Endothelial cell of umbilical vein (primary cell): Measurements from ENCODE around the gene DOK1. TPM values are rescaled to one million over a fixed set of nuclear protein-coding genes. Genes with fewer than 3 reads are reported as not detected.
"Not testable (repeated sequence)": the region's sequence is repeated elsewhere in the genome, so short reads cannot be mapped to it uniquely, and the experiment has no call there.

Source experiments
- BruUV-seq: library from RNA; stranded (reverse); fragments of 400-500 nt; replicated peaks from 2 replicates; lab custom pipeline; 2021; lab: Mats Ljungman, UMichigan
- CTCF ChIA-PET: fragments of 300-600, 350-600 bp; sonication (Branson Sonifier 250); formaldehyde crosslinking; loops from one replicate; lab custom pipeline; 2021; ENCODE audit warnings: antibody characterized with exemption, inconsistent platforms; lab: Charles Lee
- POLR2A ChIA-PET: fragments of 300-600, 350-600 bp; sonication (Branson Sonifier 250); formaldehyde crosslinking; loops from one replicate; lab custom pipeline; 2021; ENCODE audit warnings: antibody characterized with exemption, inconsistent platforms; lab: Charles Lee
- DNase-seq: peaks from one replicate; pipeline ENCODE4 v3.0.0-alpha.2; 2011; ENCODE audit warnings: low read depth, low spot score
- FAIRE-seq: peaks from 2 replicates; lab custom pipeline; 2011; peaks lifted over from hg19 to GRCh38; lab: Jason Lieb, UNC
- H2AFZ ChIP-seq: 2 replicates; pipeline ENCODE4 v1.6.0; 2012; ENCODE audit warnings: low read depth, low read length, control low read depth, inconsistent platforms
- H3K27ac ChIP-seq: 2 replicates; pipeline ENCODE4 v1.5.1; 2011; ENCODE audit warnings: low read depth, mild to moderate bottlenecking, control low read depth, low read length, moderate library complexity; ENCODE audit not compliant: insufficient read depth
- H3K27me3 ChIP-seq, 2 experiments: 2 replicates each; pipeline versions ENCODE4 v1.6.0 to v1.6.1; 2011; ENCODE audit warnings: low read length in 2 of 2, mixed read lengths in 1 of 2; ENCODE audit not compliant: control insufficient read depth in 2 of 2, insufficient read depth in 2 of 2
- H3K36me3 ChIP-seq, 2 experiments: 2 replicates in 1 of 2; 3 replicates in 1 of 2; pipeline ENCODE4 v1.5.1; 2011; ENCODE audit warnings: low read length in 2 of 2, mild to moderate bottlenecking in 1 of 2, moderate library complexity in 1 of 2; ENCODE audit not compliant: control insufficient read depth in 2 of 2, insufficient read depth in 2 of 2; ENCODE audit errors: extremely low read depth in 1 of 2
- H3K4me1 ChIP-seq: 3 replicates; pipeline ENCODE4 v1.5.1; 2011; ENCODE audit warnings: mild to moderate bottlenecking, low read length; ENCODE audit not compliant: control insufficient read depth, insufficient read depth; ENCODE audit errors: extremely low read depth
- H3K4me2 ChIP-seq: 2 replicates; pipeline ENCODE4 v1.6.1; 2011; ENCODE audit warnings: low read length, control low read depth, mixed read lengths; ENCODE audit not compliant: insufficient read depth
- H3K4me3 ChIP-seq, 3 experiments: fragments of 200-600 bp in 1 of 3; sonication (generic), shearing (Covaris generic) in 1 of 3; replicated peaks in 1 of 3; 2 replicates each; pipeline ENCODE4 v1.5.1; 2011 to 2016; ENCODE audit warnings: control low read depth in 3 of 3, low read length in 3 of 3, mild to moderate bottlenecking in 2 of 3, inconsistent platforms in 1 of 3, low read depth in 1 of 3, moderate library complexity in 1 of 3; ENCODE audit not compliant: insufficient read depth in 1 of 3
- H3K79me2 ChIP-seq: 2 replicates; pipeline ENCODE4 v1.6.0; 2012; ENCODE audit warnings: low read length, inconsistent platforms; ENCODE audit not compliant: control insufficient read depth, insufficient read depth
- H3K9ac ChIP-seq: replicated peaks from 2 replicates; pipeline ENCODE3; 2011; ENCODE audit warnings: low read length, control low read depth; ENCODE audit not compliant: insufficient read depth; ENCODE audit errors: extremely low read depth
- H3K9me1 ChIP-seq: replicated peaks from 3 replicates; pipeline ENCODE4 v1.6.0; 2011; ENCODE audit warnings: mild to moderate bottlenecking, low read length; ENCODE audit not compliant: control insufficient read depth, insufficient read depth; ENCODE audit errors: extremely low read depth
- H3K9me3 ChIP-seq: replicated peaks from 2 replicates; pipeline ENCODE4 v1.5.1; 2012; ENCODE audit warnings: low read length, inconsistent platforms; ENCODE audit not compliant: control insufficient read depth, insufficient read depth
- H4K20me1 ChIP-seq: replicated peaks from 2 replicates; pipeline ENCODE3; 2011; ENCODE audit warnings: mild to moderate bottlenecking, low read length; ENCODE audit not compliant: control insufficient read depth, insufficient read depth; ENCODE audit errors: extremely low read depth
- EZH2 ChIP-seq: IDR thresholded peaks from 2 replicates; pipeline ENCODE4 v1.6.1; 2012; ENCODE audit warnings: borderline replicate concordance, low read depth, mild to moderate bottlenecking, moderate library complexity, low read length, inconsistent platforms; ENCODE audit not compliant: severe bottlenecking
- FOS ChIP-seq: IDR thresholded peaks from 2 replicates; pipeline ENCODE4 v1.6.1; 2011; ENCODE audit warnings: mild to moderate bottlenecking, low read length, moderate library complexity, borderline replicate concordance; ENCODE audit not compliant: insufficient read depth
- GATA2 ChIP-seq: IDR thresholded peaks from 2 replicates; pipeline ENCODE4 v1.7.0; 2011; ENCODE audit warnings: low read depth, mild to moderate bottlenecking, moderate library complexity, mixed read lengths, low read length; ENCODE audit not compliant: insufficient read length, insufficient read depth
- JUN ChIP-seq: IDR thresholded peaks from 2 replicates; pipeline ENCODE4 v1.6.1; 2011; ENCODE audit warnings: borderline replicate concordance, low read depth; ENCODE audit not compliant: insufficient read length, insufficient read depth
- MYC ChIP-seq: IDR thresholded peaks from one replicate; pipeline ENCODE4 v1.6.1; 2011; ENCODE audit warnings: mild to moderate bottlenecking, low read depth, low read length
- POLR2A ChIP-seq: IDR thresholded peaks from 2 replicates; pipeline ENCODE4 v1.6.1; 2012; ENCODE audit warnings: low read depth, mild to moderate bottlenecking, control low read depth, low read length
- POLR2AphosphoS5 ChIP-seq: IDR thresholded peaks from 2 replicates; pipeline ENCODE4 v1.6.1; 2012; ENCODE audit warnings: low read depth, mild to moderate bottlenecking, control low read depth, low read length, moderate library complexity; ENCODE audit not compliant: insufficient read depth
- dilution Hi-C: fragments of 300-500 bp; cut with MboI; formaldehyde crosslinking; loops from one replicate; pipeline ENCODE4 v1.15.0; 2019; ENCODE audit warnings: low sequenced_read_pairs; ENCODE audit not compliant: extremely low pct_ligation_motif_present
- intact Hi-C: fragments of 100-400 bp; cut with micrococcal nuclease; formaldehyde crosslinking; loops from one replicate; pipeline ENCODE4 v1.10.0; 2022
- polyA plus RNA-seq, 4 experiments: library from polyadenylated mRNA; depleted of rRNA in 3 of 4; stranded (reverse) in 3 of 4; unstranded in 1 of 4; fragments of >200 nt; gene quantifications; 2 replicates each; pipeline versions ENCODE4 v1.2.1 to v1.2.3, GENCODE V29; 2011 to 2012; ENCODE audit warnings: missing spikeins in 1 of 4
- total RNA-seq: library from RNA; stranded (reverse); gene quantifications from 2 replicates; pipeline ENCODE4 v1.2.3, GENCODE V29; 2021
- TF ChIP-seq, protein P1 (sequence below): IDR thresholded peaks from 2 replicates; pipeline ENCODE4 v1.6.1; 2011; ENCODE audit not compliant: insufficient read depth, insufficient read length
- TF ChIP-seq, protein P2 (sequence below), 2 donors: IDR thresholded peaks; 1 replicate in 1 of 2; 2 replicates in 1 of 2; pipeline ENCODE4 v1.5.1; 2011; ENCODE audit warnings: low read length in 2 of 2, mild to moderate bottlenecking in 2 of 2, moderate library complexity in 2 of 2, control low read depth in 1 of 2, inconsistent platforms in 1 of 2, low read depth in 1 of 2; ENCODE audit not compliant: insufficient read depth in 1 of 2; ENCODE audit errors: extremely low read depth in 1 of 2

The DOK1 gene
- total and polyA plus RNA-seq, 2 donors (not counting 3 experiments of a cell fraction or from before 2014, with no cell fraction given), result 10.4 to 12.7 TPM

DNA sequence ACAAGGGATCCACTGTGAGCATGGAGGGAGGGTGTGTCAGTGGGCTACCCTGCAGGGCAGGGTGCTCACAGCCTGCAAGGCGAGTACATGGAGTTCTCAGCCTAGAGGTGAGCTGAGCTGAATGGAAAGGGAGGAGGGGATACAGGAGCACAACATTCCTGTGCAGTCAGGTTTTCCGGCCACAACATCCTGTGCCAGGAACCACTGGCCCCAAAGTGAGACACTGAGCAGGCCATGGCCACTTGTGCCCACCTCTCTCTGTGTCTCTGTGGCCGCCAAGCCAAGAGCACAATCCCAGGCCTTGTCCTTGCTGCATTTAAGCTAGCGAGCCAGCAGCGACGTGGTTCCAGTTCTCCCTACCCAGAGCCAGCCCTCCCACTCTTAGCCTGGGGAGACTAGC is 6.1 kb downstream of the DOK1 start:
- no peak overlapping the region for H3K4me3 ChIP-seq
- no peaks in the 10 kb centered on the region for H4K20me1 ChIP-seq
- no peaks in the 10 kb centered on the region for H3K79me2 ChIP-seq
- POLR2A ChIA-PET, result no interaction called here
- FAIRE-seq (no peak), DNase-seq (no peak)
- no peak overlapping the region for H3K9ac ChIP-seq
- no TSS peak for BruUV-seq
- intact Hi-C loops, result no loop called here
- no peak overlapping the region for H3K27ac ChIP-seq
- H3K9me1 ChIP-seq, result no peaks in the 10 kb centered on the region
- H2AFZ ChIP-seq, result no peak overlapping the region
- peaks cover 0 to 8% of the 10 kb centered on the region in 2 experiments for H3K27me3 ChIP-seq
- CTCF ChIA-PET, result interaction anchor here (0.6 to 2.1 kb wide), 3 partner anchors 27 to 619 kb away, joined by 3 to 6 read pairs (median 3); partner anchors contain the start of genes CCDC142 and TTC31
- dilution Hi-C loops, result no loop called here
- TF ChIP-seq GATA2 (no peak), POLR2A (no peak), JUN (no peak), POLR2AphosphoS5 (no peak), EZH2 (no peak), FOS (no peak), MYC (no peak)
- TF ChIP-seq, protein P1, sequence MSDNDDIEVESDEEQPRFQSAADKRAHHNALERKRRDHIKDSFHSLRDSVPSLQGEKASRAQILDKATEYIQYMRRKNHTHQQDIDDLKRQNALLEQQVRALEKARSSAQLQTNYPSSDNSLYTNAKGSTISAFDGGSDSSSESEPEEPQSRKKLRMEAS, result no peak
- TF ChIP-seq, protein P2, sequence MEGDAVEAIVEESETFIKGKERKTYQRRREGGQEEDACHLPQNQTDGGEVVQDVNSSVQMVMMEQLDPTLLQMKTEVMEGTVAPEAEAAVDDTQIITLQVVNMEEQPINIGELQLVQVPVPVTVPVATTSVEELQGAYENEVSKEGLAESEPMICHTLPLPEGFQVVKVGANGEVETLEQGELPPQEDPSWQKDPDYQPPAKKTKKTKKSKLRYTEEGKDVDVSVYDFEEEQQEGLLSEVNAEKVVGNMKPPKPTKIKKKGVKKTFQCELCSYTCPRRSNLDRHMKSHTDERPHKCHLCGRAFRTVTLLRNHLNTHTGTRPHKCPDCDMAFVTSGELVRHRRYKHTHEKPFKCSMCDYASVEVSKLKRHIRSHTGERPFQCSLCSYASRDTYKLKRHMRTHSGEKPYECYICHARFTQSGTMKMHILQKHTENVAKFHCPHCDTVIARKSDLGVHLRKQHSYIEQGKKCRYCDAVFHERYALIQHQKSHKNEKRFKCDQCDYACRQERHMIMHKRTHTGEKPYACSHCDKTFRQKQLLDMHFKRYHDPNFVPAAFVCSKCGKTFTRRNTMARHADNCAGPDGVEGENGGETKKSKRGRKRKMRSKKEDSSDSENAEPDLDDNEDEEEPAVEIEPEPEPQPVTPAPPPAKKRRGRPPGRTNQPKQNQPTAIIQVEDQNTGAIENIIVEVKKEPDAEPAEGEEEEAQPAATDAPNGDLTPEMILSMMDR (IDR thresholded peaks at IDR 0.05; ENCODE audit: extremely low read depth in 1 of 2, insufficient read depth in 1 of 2, low read depth in 1 of 2, low read length in 2 of 2), result no peak
- no peaks in the 10 kb centered on the region for H3K9me3 ChIP-seq
- peaks cover 5% of the 10 kb centered on the region for H3K4me1 ChIP-seq
- peaks cover 0 to 4% of the 10 kb centered on the region in 2 experiments for H3K36me3 ChIP-seq
- no peak overlapping the region for H3K4me2 ChIP-seq

DNA sequence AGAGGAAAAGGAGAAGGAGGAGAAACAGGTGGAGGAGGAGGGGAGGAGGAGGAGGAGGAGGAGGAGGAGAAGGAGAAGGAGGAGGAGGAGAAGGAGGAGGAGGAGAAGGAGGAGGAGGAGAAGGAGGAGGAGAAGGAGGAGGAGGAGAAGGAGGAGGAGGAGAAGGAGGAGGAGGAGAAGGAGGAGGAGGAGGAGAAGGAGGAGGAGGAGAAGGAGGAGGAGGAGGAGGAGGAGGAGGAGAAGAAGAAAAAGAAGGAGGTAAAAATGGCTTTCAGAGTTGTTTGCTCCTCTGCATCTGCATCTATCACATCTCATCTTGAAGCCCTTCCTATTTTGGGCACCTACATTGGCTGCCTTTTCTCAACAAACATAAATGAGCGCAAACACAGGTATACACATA is 6.5 kb downstream of the DOK1 start:
- intact Hi-C loops, H3K9me3 ChIP-seq, POLR2A ChIA-PET, H3K4me1 ChIP-seq, H3K9ac ChIP-seq, DNase-seq, BruUV-seq, H3K36me3 ChIP-seq, H3K27me3 ChIP-seq, H4K20me1 ChIP-seq, H3K79me2 ChIP-seq, FAIRE-seq, H2AFZ ChIP-seq, H3K9me1 ChIP-seq, H3K27ac ChIP-seq, H3K4me2 ChIP-seq, H3K4me3 ChIP-seq, dilution Hi-C loops: not testable (repeated sequence)
- CTCF ChIA-PET, result interaction anchor here (1.2 to 2.1 kb wide), 2 partner anchors 27 to 78 kb away, joined by 3 to 6 read pairs; partner anchors contain the start of genes CCDC142 and TTC31
